Chondrocyte (in vitro differentiated cells): ENCODE data around the gene SRM. TPM values are rescaled to one million over a fixed set of nuclear protein-coding genes. Genes with fewer than 3 reads are reported as not detected.

ENCODE experiments used
- DNase-seq: peaks from one replicate; pipeline ENCODE4 v3.0.0; 2021; ENCODE audit warnings: mixed read lengths, low spot score
- H3K27ac Mint-ChIP-seq: one replicate; pipeline ENCODE4 v1.8.0; 2021; ENCODE audit warnings: mild to moderate bottlenecking, moderate library complexity, mixed read lengths; ENCODE audit not compliant: unreplicated experiment
- H3K27me3 Mint-ChIP-seq: 2 replicates; pipeline ENCODE4 v1.8.0; 2021; ENCODE audit warnings: low read depth, mixed read lengths
- H3K36me3 Mint-ChIP-seq: 2 replicates; pipeline ENCODE4 v1.8.0; 2021; ENCODE audit warnings: low read depth, mixed read lengths
- H3K4me1 Mint-ChIP-seq: 2 replicates; pipeline ENCODE4 v1.8.0; 2021; ENCODE audit warnings: low read depth, mild to moderate bottlenecking, mixed read lengths
- H3K4me3 Mint-ChIP-seq: one replicate; pipeline ENCODE4 v1.8.0; 2021; ENCODE audit warnings: mild to moderate bottlenecking, moderate library complexity, mixed read lengths; ENCODE audit not compliant: unreplicated experiment
- H3K9me3 Mint-ChIP-seq: 2 replicates; pipeline ENCODE4 v1.8.0; 2021; ENCODE audit warnings: low read depth, mixed read lengths
- total RNA-seq: library from RNA; stranded (reverse); gene quantifications from 3 replicates; pipeline ENCODE4 v1.2.1, GENCODE V29; 2021
- TF ChIP-seq, protein P1 (sequence below): fragments of 200-600 bp; sonication (generic); IDR thresholded peaks from 2 replicates; pipeline ENCODE4 v1.5.0; 2021; ENCODE audit warnings: antibody characterized with exemption, mild to moderate bottlenecking, moderate library complexity

SRM gene
- total RNA-seq, 1 donor from 2014 or later = 141 TPM

DNA sequence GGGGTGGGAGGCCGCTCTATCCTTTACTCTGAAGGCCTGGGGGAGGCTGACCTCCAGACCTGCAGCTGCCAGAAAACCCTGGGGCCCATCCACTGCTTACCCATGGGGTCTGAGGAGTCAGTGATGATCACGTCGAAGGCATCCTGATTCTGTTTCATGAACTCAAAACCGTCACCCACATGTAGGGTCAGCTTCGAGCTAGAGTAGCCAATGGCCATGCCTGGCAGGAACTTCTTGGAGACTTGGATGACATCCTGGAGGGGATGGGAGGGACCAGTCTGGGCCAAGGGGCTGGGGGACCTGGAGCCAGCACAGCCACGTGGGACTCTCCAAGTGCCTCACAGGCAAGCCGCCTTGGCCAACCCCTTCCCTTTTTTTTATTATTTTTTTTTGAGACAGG lies 3.3 kb downstream of the SRM start:
- DNase-seq = peak; percentile 70
- no peaks in the 10 kb centered on the region for H3K9me3 Mint-ChIP-seq
- TF ChIP-seq, protein P1, sequence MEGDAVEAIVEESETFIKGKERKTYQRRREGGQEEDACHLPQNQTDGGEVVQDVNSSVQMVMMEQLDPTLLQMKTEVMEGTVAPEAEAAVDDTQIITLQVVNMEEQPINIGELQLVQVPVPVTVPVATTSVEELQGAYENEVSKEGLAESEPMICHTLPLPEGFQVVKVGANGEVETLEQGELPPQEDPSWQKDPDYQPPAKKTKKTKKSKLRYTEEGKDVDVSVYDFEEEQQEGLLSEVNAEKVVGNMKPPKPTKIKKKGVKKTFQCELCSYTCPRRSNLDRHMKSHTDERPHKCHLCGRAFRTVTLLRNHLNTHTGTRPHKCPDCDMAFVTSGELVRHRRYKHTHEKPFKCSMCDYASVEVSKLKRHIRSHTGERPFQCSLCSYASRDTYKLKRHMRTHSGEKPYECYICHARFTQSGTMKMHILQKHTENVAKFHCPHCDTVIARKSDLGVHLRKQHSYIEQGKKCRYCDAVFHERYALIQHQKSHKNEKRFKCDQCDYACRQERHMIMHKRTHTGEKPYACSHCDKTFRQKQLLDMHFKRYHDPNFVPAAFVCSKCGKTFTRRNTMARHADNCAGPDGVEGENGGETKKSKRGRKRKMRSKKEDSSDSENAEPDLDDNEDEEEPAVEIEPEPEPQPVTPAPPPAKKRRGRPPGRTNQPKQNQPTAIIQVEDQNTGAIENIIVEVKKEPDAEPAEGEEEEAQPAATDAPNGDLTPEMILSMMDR = no peak
- no peak overlapping the region for H3K4me3 Mint-ChIP-seq
- H3K27ac Mint-ChIP-seq = no peak overlapping the region
- H3K27me3 Mint-ChIP-seq = no peaks in the 10 kb centered on the region
- H3K4me1 Mint-ChIP-seq = peaks cover 20% of the 10 kb centered on the region
- peaks cover 17% of the 10 kb centered on the region for H3K36me3 Mint-ChIP-seq

DNA sequence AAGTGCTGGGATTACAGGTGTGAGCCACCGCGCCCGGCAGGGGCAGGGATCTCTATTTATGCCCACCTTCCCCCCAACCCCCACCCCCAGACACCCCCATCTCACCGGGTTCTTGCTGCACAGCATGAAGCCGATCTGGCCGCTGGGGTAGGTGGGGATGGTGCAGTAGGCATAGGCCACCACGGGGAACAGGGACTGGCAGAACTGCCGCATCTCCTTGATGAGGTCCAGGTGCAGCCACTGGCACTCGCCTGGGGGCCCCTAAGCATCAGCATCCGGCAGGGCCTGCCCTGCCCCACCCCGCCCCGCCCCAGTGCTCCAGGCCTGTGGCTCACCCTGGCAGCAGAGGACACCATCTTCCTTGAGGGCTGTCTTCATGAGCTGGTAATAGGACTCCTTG lies 4.1 kb downstream of the SRM start:
- Mint-ChIP-seq H3K36me3 (peaks cover 17% of the 10 kb centered on the region), H3K27me3 (no peaks in the 10 kb centered on the region), H3K4me3 (no peak overlapping the region), H3K4me1 (peaks cover 14% of the 10 kb centered on the region), H3K27ac (no peak overlapping the region), H3K9me3 (no peaks in the 10 kb centered on the region)
- TF ChIP-seq, protein P1 = no peak
- peak; percentile 82 for DNase-seq

- DNase-seq = peak; percentile 77
- H3K4me3 Mint-ChIP-seq = no peak overlapping the region
- no peaks in the 10 kb centered on the region for H3K9me3 Mint-ChIP-seq
- H3K27ac Mint-ChIP-seq = no peak overlapping the region
- TF ChIP-seq, protein P1 = no peak
- H3K36me3 Mint-ChIP-seq = peaks cover 17% of the 10 kb centered on the region
- no peaks in the 10 kb centered on the region for H3K27me3 Mint-ChIP-seq
- H3K4me1 Mint-ChIP-seq = peaks cover 10% of the 10 kb centered on the region
Observed at GRCh38 chr1:11054666-11055065, 5.2 kb downstream of the SRM start.

GRCh38 chr1:11054181-11054580 lies 5.6 kb downstream of the SRM start:
- Mint-ChIP-seq H3K4me1 (peaks cover 10% of the 10 kb centered on the region), H3K27ac (no peak overlapping the region), H3K9me3 (no peaks in the 10 kb centered on the region)

DNA sequence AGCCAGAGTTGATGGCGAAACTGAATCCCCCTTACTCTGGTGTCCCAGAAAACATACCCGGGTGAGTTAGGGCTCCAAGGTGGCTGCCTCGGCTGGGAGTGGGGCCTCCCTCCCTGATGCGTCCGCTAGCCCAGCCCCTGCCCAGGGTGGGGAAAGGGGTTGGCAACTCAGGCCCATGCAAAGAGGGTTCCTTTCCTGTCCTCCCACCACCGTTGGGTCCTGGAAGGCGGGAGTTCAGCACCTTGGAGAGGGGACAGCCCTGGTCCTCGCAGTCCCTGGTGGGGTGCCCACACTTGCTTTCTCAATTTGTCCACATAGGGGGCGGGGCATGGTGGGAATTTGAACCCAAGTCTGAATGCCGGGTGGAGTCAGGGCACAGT lies 6.1 kb downstream of the SRM start:
- Mint-ChIP-seq H3K4me1 (peaks cover 6% of the 10 kb centered on the region), H3K27me3 (no peaks in the 10 kb centered on the region), H3K9me3 (no peaks in the 10 kb centered on the region), H3K4me3 (no peak overlapping the region), H3K36me3 (peaks cover 15% of the 10 kb centered on the region), H3K27ac (no peak overlapping the region)
- TF ChIP-seq, protein P1 = no peak
- peak; percentile 78 for DNase-seq

More at GRCh38 chr1:11054181-11054580, 5.6 kb downstream of the SRM start:
- TF ChIP-seq, protein P1 = no peak
- no peak overlapping the region for H3K4me3 Mint-ChIP-seq
- DNase-seq = no peak
- no peaks in the 10 kb centered on the region for H3K27me3 Mint-ChIP-seq
- H3K36me3 Mint-ChIP-seq = peaks cover 16% of the 10 kb centered on the region
